Neutrophil (primary cell): Measurements from ENCODE around the gene HPS5.

Source experiments
- H3K27ac ChIP-seq: fragments of 200-600 bp; sonication (generic); 2 replicates; pipeline ENCODE4 v1.5.1; 2016; ENCODE audit warnings: mild to moderate bottlenecking, moderate library complexity
- H3K27me3 ChIP-seq: fragments of 200-600 bp; sonication (generic); 2 replicates; pipeline ENCODE4 v1.6.0; 2016; ENCODE audit warnings: mild to moderate bottlenecking
- H3K36me3 ChIP-seq: fragments of 200-600 bp; sonication (generic); 2 replicates; pipeline ENCODE4 v1.5.1; 2017
- H3K4me1 ChIP-seq, 2 experiments: fragments of 200-600 bp in 1 of 2; sonication (generic) in 1 of 2; 1 replicate in 1 of 2; 2 replicates in 1 of 2; pipeline versions ENCODE4 v1.5.1 to v1.6.1; 2013 to 2016; ENCODE audit warnings: low read depth in 1 of 2, low read length in 1 of 2, mild to moderate bottlenecking in 1 of 2, moderate library complexity in 1 of 2; ENCODE audit not compliant: control insufficient read depth in 1 of 2, insufficient read depth in 1 of 2
- H3K4me3 ChIP-seq, 2 experiments: fragments of 200-600 bp in 1 of 2; sonication (generic) in 1 of 2; 1 replicate in 1 of 2; 2 replicates in 1 of 2; pipeline ENCODE4 v1.5.1; 2013 to 2016; ENCODE audit warnings: low read depth in 1 of 2, low read length in 1 of 2, mild to moderate bottlenecking in 1 of 2, moderate library complexity in 1 of 2
- H3K9me3 ChIP-seq: fragments of 200-600 bp; sonication (generic); 2 replicates; pipeline ENCODE4 v1.5.1; 2016
- TF ChIP-seq, protein P1 (sequence below): fragments of 200-600 bp; sonication (generic); IDR thresholded peaks from 2 replicates; pipeline ENCODE4 v1.5.1; 2016; ENCODE audit warnings: antibody characterized with exemption

Gene HPS5

GRCh38 chr11:18239655-18240054 lies 82.3 kb downstream of the HPS5 start:
- TF ChIP-seq, protein P1, sequence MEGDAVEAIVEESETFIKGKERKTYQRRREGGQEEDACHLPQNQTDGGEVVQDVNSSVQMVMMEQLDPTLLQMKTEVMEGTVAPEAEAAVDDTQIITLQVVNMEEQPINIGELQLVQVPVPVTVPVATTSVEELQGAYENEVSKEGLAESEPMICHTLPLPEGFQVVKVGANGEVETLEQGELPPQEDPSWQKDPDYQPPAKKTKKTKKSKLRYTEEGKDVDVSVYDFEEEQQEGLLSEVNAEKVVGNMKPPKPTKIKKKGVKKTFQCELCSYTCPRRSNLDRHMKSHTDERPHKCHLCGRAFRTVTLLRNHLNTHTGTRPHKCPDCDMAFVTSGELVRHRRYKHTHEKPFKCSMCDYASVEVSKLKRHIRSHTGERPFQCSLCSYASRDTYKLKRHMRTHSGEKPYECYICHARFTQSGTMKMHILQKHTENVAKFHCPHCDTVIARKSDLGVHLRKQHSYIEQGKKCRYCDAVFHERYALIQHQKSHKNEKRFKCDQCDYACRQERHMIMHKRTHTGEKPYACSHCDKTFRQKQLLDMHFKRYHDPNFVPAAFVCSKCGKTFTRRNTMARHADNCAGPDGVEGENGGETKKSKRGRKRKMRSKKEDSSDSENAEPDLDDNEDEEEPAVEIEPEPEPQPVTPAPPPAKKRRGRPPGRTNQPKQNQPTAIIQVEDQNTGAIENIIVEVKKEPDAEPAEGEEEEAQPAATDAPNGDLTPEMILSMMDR = no peak
- H3K27ac ChIP-seq = no peak overlapping the region
- no peak overlapping the region for H3K4me3 ChIP-seq
- peaks cover 77% of the 10 kb centered on the region for H3K27me3 ChIP-seq
- no peaks in the 10 kb centered on the region for H3K4me1 ChIP-seq
- no peaks in the 10 kb centered on the region for H3K36me3 ChIP-seq
- H3K9me3 ChIP-seq = no peaks in the 10 kb centered on the region

DNA sequence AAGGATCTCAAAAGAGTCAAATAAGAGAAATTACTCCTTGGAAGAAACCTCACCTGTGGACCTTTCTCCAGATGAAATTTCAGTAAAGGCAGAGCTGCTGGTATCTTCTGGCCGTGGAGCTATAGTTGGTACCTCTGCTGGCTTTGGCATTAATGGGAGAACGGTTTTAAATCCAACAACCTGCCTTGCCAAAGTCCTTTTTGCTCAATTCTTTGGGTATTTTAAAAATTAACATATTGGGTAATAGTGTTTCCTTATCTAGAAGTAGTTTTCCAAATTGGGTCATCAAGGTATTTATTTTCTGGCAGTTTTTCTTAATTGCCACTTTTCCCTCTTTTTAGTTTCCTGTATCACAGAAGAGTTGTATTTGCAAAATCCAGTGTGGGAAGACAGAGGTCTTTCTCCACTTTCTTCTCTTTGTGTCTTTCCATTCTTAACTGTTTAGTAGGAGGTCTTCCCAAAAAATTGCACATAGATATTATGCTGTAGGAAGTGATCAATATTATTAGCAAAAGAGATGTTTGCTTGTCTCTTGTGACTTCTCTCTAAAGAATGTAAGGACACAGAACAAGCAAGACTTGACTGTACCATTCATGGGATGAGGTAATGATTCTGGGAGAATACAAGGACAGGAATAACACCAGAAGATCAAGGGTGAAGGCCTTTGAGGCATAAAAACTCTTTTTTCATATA lies 85.1 kb downstream of the HPS5 start, which contains the start of gene SAA4:
SAA4 (minus strand) TSS at position 139 of the 693 bp plus-strand sequence. CDS start 876 bp downstream, outside the sequence.
- no peaks in the 10 kb centered on the region for H3K36me3 ChIP-seq
- TF ChIP-seq, protein P1 = no peak
- H3K4me3 ChIP-seq = no peak within 1 kb of the TSS
- no peak within 1 kb of the TSS for H3K27ac ChIP-seq
- no peaks in the 10 kb centered on the region for H3K4me1 ChIP-seq
- peaks cover 79% of the 10 kb centered on the region for H3K27me3 ChIP-seq
- H3K9me3 ChIP-seq = no peaks in the 10 kb centered on the region

- Histone ChIP-seq H3K36me3 (no peaks in the 10 kb centered on the region), H3K27me3 (peaks cover 68% of the 10 kb centered on the region)
- TF ChIP-seq, protein P1 = no peak
Observed at GRCh38 chr11:18235394-18236334, 86.3 kb downstream of the HPS5 start.

DNA sequence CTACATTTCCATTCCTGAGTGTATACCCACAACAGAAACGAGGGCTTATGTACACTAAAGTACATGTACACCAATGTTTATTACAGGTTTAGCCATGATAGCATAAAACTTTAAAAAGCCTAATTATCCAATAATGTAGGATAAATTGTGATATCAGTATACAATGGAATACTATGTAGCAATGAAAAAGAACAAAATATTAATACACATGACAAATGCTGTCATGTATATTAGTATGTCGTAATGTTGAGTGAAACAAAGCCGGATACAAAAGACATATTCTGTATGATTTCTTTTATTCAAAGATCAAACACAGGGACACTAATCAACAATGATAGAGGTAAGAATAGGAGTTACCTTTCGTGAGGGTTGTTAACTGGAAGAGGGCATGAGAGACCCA lies 88.0 kb downstream of the HPS5 start:
- Histone ChIP-seq H3K4me3 (no peak overlapping the region), H3K27me3 (peaks cover 52% of the 10 kb centered on the region), H3K27ac (no peak overlapping the region), H3K36me3 (no peaks in the 10 kb centered on the region), H3K9me3 (no peaks in the 10 kb centered on the region), H3K4me1 (no peaks in the 10 kb centered on the region)
- TF ChIP-seq, protein P1 = no peak

More at GRCh38 chr11:18235394-18236334, 86.3 kb downstream of the HPS5 start:
- H3K9me3 ChIP-seq = no peaks in the 10 kb centered on the region
- no peak overlapping the region for H3K27ac ChIP-seq
- H3K4me1 ChIP-seq = no peaks in the 10 kb centered on the region
- H3K4me3 ChIP-seq = no peak overlapping the region

DNA sequence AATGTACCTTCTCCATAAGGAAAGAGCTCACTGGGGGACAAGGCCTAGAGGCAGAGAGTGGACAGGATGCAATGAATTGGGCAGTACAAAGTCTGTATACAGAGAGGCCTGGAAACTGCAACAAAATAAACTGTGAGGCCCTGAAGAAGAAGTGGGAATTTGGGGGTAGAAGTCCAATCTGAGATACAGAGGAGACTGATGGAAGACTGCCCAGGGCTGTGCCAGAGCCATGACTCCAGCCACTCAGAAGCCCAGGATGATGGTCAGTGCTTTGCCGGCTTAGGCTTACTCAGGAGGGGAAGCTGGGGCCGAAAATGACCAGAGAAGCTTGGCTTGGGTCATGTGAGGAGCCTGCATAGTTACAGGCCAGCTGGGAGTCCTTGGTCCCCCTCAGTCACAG lies 91.1 kb downstream of the HPS5 start:
- Histone ChIP-seq H3K4me3 (no peak overlapping the region), H3K9me3 (no peaks in the 10 kb centered on the region)
- TF ChIP-seq, protein P1 = no peak

More for the DNA sequence above, 91.1 kb downstream of the HPS5 start:
- Histone ChIP-seq H3K4me1 (no peaks in the 10 kb centered on the region), H3K36me3 (no peaks in the 10 kb centered on the region), H3K27me3 (peaks cover 22% of the 10 kb centered on the region), H3K27ac (no peak overlapping the region)
